Body of pancreas (tissue), 4 donors: ENCODE data around the gene ERCC6L2.

Experiments used
- CTCF ChIP-seq, 7 experiments: fragments of 450-650 bp in 4 of 7; fragments of 200-600 bp in 3 of 7; sonication (generic) in 3 of 7; IDR thresholded peaks; one replicate each; pipeline ENCODE4 v1.5.1; 2016 to 2019; ENCODE audit warnings: antibody characterized with exemption in 7 of 7
- POLR2A ChIP-seq, 3 donors: fragments of 450-650 bp; IDR thresholded peaks; one replicate each; pipeline ENCODE4 v1.6.1; 2016; ENCODE audit warnings: antibody characterized with exemption in 3 of 3, mild to moderate bottlenecking in 2 of 3

- TF ChIP-seq CTCF (IDR thresholded peaks at IDR 0.05) (no peak), POLR2A (IDR thresholded peaks at IDR 0.05) (no peak)
Measured at GRCh38 chr9:95855961-95856360, 19.5 kb upstream of the ERCC6L2 start.
